SU-DHL-6 (cell line): ENCODE data around the gene APBA2.

Experiments
- CTCF ChIP-seq: fragments of 200-600 bp; sonication (generic); IDR thresholded peaks from one replicate; pipeline ENCODE4 v1.5.1; 2017; ENCODE audit warnings: antibody characterized with exemption, mild to moderate bottlenecking, low read length, moderate library complexity; ENCODE audit not compliant: insufficient read depth, poor library complexity, severe bottlenecking
- EZH2phosphoT487 ChIP-seq: fragments of 200-600 bp; sonication (generic), shearing (Covaris generic); conservative IDR thresholded peaks from 2 replicates; pipeline ENCODE4 v1.6.1; 2018; ENCODE audit warnings: mild to moderate bottlenecking, antibody characterized with exemption, low read length, moderate library complexity, mixed read lengths

GRCh38 chr15:29139540-29140459 is 254.0 kb downstream of the APBA2 start:
- peak; percentile 68 for TF ChIP-seq CTCF
- TF ChIP-seq EZH2phosphoT487, result no peak
